ENCODE data around the gene KATNB1. TPM values are rescaled to one million over a fixed set of nuclear protein-coding genes. Genes with fewer than 3 reads are reported as not detected.

Gene KATNB1
- total RNA-seq (2014; rRNA removed; shearing (Covaris generic)) (25.8 and 37.4 TPM in 2 replicates), total RNA-seq (2022) (43.0 and 43.5 TPM in 2 replicates), Bru-seq, nascent RNA (percentile 50 among the genes with signal in this experiment), BruChase-seq, experiment 1, labeled RNA remaining after a 6-hour chase (percentile 54 among the genes with signal in this experiment), BruChase-seq, experiment 2, labeled RNA remaining after a 2-hour chase (percentile 49 among the genes with signal in this experiment)
- long read RNA-seq, transcript KATNB1-201 (20 exons, 2,664 nt): major isoform, 82 of 182 reads
- long read RNA-seq, partial matches to known transcripts: 14 of 182 reads
- long read RNA-seq, other reads (novel, unspliced or antisense): 86 of 182 reads

- Histone ChIP-seq H3K9me3 (ENCODE audit: low read length) (no peaks in the 10 kb centered on the region), H3K36me3 (ENCODE audit: insufficient read depth, low read length) (peaks cover 9% of the 10 kb centered on the region; the same call in 1 of the 2 replicates), H3K4me3 (ENCODE audit: low read depth, low read length, poor library complexity, severe bottlenecking) (peak within 1 kb of the TSS; percentile 86), H3K27ac (ENCODE audit: low read depth, low read length, poor library complexity, severe bottlenecking) (peak within 1 kb of the TSS; percentile 23), H3K4me1 (ENCODE audit: insufficient read depth, low read length, poor library complexity, severe bottlenecking) (peaks cover 16% of the 10 kb centered on the region), H4K20me1 (ENCODE audit: insufficient read depth, low read length) (no peaks in the 10 kb centered on the region), H3K4me2 (ENCODE audit: low read length) (peak within 1 kb of the TSS; percentile 93), H3K9me2 (ENCODE audit: insufficient read depth, low read length) (no peaks in the 10 kb centered on the region), H2AFZ (ENCODE audit: low read length) (peak within 1 kb of the TSS; percentile 95), H3K79me2 (ENCODE audit: insufficient read depth, low read depth, low read length) (no peaks in the 10 kb centered on the region)
- TF ChIP-seq EZH2phosphoT487 (IDR thresholded peaks at IDR 0.05; ENCODE audit: borderline replicate concordance, low read depth, low read length) (no peak), CTCF (conservative IDR thresholded peaks at IDR 0.05; ENCODE audit: low read length) (no peak)
- ChIA-PET CTCF (ENCODE audit: unreplicated experiment) (interaction anchor here (0.8 kb wide), 1 partner anchor 31 kb away, joined by 3 read pairs; no protein-coding TSS in a partner anchor), POLR2A (interaction anchor here (0.7 to 2.0 kb wide), 3 partner anchors 10 to 91 kb away, joined by 3 to 5 read pairs (median 3); no protein-coding TSS in a partner anchor)
- DNase-seq (ENCODE audit: low spot score): no peak
- no TSS peak for BruUV-seq (replicated peaks)
- intact Hi-C loops (cut with micrococcal nuclease; ENCODE audit: unreplicated experiment): loop anchor here (2.0 kb wide), 2 partner anchors 265 to 289 kb away; partner anchors contain the start of genes CIAPIN1, COQ9, USB1 and ZNF319
Observed at GRCh38 chr16:57735755-57736418, at the start of gene KATNB1. KATNB1 (plus strand) TSS chr16:57735770; CDS start chr16:57737244, 1,474 bp downstream.

- no peak overlapping the region for H3K27ac ChIP-seq (ENCODE audit: low read depth, low read length, poor library complexity, severe bottlenecking)
- no peaks in the 10 kb centered on the region for H3K36me3 ChIP-seq (ENCODE audit: insufficient read depth, low read length)
- no peak overlapping the region for H3K4me2 ChIP-seq (ENCODE audit: low read length)
- peaks cover 11% of the 10 kb centered on the region for H3K4me1 ChIP-seq (ENCODE audit: insufficient read depth, low read length, poor library complexity, severe bottlenecking)
- no peaks in the 10 kb centered on the region for H3K9me3 ChIP-seq (ENCODE audit: low read length)
- no peak overlapping the region for H2AFZ ChIP-seq (ENCODE audit: low read length)
- ChIA-PET CTCF (ENCODE audit: unreplicated experiment) (no interaction called here), POLR2A (no interaction called here)
- no peak overlapping the region for H3K4me3 ChIP-seq (ENCODE audit: low read depth, low read length, poor library complexity, severe bottlenecking)
- intact Hi-C loops (cut with micrococcal nuclease; ENCODE audit: unreplicated experiment): no loop called here
- TF ChIP-seq EZH2phosphoT487 (IDR thresholded peaks at IDR 0.05; ENCODE audit: borderline replicate concordance, low read depth, low read length) (no peak), CTCF (conservative IDR thresholded peaks at IDR 0.05; ENCODE audit: low read length) (no peak)
- H3K9me2 ChIP-seq (ENCODE audit: insufficient read depth, low read length): no peaks in the 10 kb centered on the region
- H4K20me1 ChIP-seq (ENCODE audit: insufficient read depth, low read length): no peaks in the 10 kb centered on the region
- H3K79me2 ChIP-seq (ENCODE audit: insufficient read depth, low read depth, low read length): no peaks in the 10 kb centered on the region
- BruUV-seq (replicated peaks): no TSS peak
- no peak for DNase-seq (ENCODE audit: low spot score)
Observed at GRCh38 chr16:57686577-57686976, 49.0 kb upstream of the KATNB1 start.

Measured in OCI-LY7 (cell line).